Measurements from ENCODE around the gene VGF.
"Not testable (repeated sequence)": the region's sequence is repeated elsewhere in the genome, so short reads cannot be mapped to it uniquely, and the experiment has no call there.

VGF gene

DNA sequence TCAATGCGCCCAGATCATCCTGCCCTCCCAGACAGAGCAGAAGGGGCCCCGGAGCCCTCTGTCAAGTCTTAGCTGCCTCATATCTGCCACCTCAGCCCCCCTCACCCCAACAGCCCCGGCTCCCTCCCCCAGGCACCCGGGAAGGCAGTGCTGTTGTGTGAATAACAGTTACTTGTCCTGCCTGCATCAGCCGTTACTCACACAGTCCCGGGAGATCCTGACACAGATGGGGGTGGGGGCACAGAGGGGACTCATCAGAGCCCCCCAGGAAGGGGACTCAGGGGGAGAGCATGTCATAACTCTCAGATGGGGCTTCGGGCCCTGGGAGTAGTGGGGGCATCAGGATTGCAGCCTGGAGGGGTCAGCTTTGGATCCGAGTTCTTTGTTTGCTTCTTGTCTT is 50.9 kb downstream of the VGF start:
- DNase-seq: no peak

DNA sequence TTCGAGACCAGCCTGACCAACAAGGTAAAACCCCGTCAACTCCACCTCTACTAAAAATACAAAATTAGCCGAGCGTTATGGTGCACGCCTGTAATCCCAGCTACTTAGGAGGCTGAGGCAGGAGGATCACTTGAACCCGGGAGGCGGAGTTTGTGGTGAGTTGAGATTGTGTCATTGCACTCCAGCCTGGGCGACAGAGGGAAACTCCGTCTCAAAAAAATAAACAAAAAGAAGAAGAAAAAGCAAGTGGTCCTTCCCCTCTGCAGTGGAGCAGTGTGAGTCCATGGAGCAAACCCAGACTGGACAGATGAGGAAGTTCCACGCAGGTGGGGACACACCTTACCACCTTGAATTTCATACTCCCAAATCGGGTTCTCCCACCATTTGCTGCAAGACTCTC is 51.5 kb downstream of the VGF start:
- no peak for DNase-seq

DNA sequence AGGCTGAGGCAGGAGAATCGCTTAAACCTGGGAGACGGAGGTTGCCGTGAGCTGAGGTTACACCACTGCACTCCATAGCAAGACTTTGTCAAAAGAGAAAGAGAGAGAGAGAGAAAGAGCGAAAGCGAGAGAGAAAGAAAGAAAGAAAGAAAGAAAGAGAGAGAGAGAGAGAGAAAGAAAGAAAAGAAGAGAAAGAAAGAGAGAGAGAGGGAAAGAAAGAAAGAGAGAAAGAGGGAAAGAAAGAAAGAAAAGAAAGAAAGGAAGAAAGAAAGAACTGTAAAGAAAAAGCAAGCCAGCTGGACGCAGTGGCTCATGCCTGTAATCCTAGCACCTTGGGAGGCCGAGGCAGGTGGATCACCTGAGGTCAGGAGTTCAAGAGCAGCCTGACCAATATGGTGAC is 52.2 kb downstream of the VGF start:
- not testable (repeated sequence) for DNase-seq

Data from right forelimb (tissue), 1 donor.